Subcutaneous adipose tissue (tissue), 4 donors: ENCODE results near the gene TMEM126B. TPM values are rescaled to one million over a fixed set of nuclear protein-coding genes. Genes with fewer than 3 reads are reported as not detected.

Source experiments
- total RNA-seq, 4 donors: library from RNA; depleted of rRNA; stranded (reverse); fragments of >200 nt; gene quantifications; one replicate each; pipeline ENCODE4 v1.1.0, GENCODE V29; 2016
- TF ChIP-seq, protein P1 (sequence below): fragments of 450-650 bp; IDR thresholded peaks from one replicate; pipeline ENCODE4 v1.5.1; 2016; ENCODE audit warnings: low read depth, mild to moderate bottlenecking, control low read depth, antibody characterized with exemption, moderate library complexity

Gene TMEM126B
- 10 to 100 TPM; 41.1 to 69.3 (median 58.2) TPM for total RNA-seq

DNA sequence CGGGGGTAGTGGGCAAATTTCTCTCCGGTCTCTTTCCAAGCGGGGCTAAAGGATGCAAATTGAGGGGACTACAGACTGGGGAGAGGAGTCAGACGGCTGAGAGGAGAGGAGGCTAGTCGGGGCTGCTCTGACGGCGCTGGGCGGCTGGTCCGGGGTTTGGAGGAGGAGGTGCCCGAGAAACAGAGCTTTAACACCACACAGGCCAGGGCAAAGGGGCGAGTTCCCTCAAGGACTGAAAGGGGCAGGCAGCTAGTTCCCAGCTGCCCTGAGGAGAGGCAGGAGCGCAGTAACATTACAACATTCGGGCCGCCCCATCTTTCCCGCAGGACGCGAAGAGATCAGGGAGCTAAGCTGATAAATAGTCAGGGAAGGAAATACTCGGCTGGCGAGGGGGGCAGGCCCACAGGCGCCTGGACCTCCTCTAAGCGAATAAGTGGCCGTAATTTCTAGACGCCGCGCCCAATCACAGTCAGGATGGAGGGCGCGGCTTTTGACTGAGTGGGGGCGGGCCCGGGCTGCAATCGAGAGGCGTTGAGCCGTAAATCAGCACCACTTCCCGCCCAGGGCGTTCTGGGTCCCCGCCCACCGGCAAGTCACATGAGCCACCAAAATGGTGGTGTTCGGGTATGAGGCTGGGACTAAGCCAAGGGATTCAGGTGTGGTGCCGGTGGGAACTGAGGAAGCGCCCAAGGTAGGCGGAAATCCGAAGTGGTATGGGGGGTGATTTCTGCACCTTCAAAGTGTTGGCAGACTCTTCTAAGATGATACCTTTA is at the start of gene TMEM126B:
Gene TMEM126B (plus strand): TSS at position 596 of the 773 bp plus-strand sequence. CDS start 15 bp downstream, at position 611.
- TF ChIP-seq, protein P1, sequence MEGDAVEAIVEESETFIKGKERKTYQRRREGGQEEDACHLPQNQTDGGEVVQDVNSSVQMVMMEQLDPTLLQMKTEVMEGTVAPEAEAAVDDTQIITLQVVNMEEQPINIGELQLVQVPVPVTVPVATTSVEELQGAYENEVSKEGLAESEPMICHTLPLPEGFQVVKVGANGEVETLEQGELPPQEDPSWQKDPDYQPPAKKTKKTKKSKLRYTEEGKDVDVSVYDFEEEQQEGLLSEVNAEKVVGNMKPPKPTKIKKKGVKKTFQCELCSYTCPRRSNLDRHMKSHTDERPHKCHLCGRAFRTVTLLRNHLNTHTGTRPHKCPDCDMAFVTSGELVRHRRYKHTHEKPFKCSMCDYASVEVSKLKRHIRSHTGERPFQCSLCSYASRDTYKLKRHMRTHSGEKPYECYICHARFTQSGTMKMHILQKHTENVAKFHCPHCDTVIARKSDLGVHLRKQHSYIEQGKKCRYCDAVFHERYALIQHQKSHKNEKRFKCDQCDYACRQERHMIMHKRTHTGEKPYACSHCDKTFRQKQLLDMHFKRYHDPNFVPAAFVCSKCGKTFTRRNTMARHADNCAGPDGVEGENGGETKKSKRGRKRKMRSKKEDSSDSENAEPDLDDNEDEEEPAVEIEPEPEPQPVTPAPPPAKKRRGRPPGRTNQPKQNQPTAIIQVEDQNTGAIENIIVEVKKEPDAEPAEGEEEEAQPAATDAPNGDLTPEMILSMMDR: no peak

- TF ChIP-seq, protein P1: no peak
Observed at GRCh38 chr11:85582111-85582510, 46.3 kb upstream of the TMEM126B start.

DNA sequence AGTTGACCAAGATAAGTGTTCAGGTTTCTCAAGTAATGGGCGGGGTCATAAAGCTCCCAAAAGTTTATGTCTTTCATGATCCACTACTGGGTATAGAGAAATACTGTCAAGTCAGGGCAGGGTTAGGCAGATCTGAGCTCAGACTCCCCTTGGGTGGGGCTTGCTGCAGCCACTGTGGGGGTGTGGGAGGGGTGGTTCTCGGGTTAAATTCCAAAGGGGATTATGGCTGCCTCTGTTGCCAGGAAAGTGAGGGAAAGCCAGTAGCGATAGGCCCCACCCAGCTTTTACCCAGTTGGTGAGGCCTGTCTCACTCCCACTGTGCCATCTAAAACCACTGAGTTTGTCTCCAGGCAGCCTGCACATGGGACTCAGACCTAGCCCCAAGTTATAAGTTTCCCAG is 39.0 kb upstream of the TMEM126B start:
- TF ChIP-seq, protein P1: no peak

DNA sequence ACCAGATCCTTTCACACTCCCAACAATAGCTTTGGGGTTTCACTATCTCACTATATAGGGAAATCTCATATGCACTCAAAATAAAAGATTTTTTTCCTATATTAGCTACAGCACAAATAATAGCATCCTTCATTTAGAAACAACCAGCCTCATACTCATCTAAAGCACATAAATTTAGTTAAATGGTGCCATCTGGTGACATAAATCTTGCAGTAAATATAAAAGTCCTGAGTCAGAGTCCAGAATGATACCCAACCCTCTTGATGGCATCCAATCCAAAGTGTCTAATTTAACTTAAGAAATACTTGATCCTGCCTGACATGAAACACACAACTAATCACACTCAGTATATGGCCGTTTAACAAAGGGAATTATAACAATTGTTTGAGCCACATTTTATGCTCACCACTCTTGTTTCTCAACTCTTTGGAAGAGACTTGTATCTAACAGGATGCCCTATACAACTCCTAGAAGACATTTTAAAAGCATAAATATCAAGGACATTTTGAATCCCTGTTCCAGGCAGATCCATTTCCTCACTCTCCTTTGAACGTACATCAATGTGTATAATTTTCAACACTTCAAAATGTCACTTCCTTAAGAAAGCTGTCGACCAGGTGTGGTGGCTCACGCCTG is 37.4 kb upstream of the TMEM126B start:
- TF ChIP-seq, protein P1: no peak

GRCh38 chr11:85595285-85595884 is 33.0 kb upstream of the TMEM126B start:
- TF ChIP-seq, protein P1: no peak

- TF ChIP-seq, protein P1: no peak
Observed at GRCh38 chr11:85596886-85597285, 31.5 kb upstream of the TMEM126B start.

- TF ChIP-seq, protein P1: no peak
Observed at GRCh38 chr11:85599083-85599482, 29.3 kb upstream of the TMEM126B start.
